Left cardiac atrium (tissue), 4 donors: Measurements from ENCODE around the gene CNTN5. TPM values are rescaled to one million over a fixed set of nuclear protein-coding genes. Genes with fewer than 3 reads are reported as not detected.

Experiments used
- ATAC-seq, 2 donors: fragments of 200-7000 bp; cut with Tn5 transposase; one replicate each; pipeline ENCODE4 v1.9.1; 2020; ENCODE audit warnings: mild to moderate bottlenecking in 2 of 2, moderate library complexity in 2 of 2
- DNase-seq: peaks from one replicate; pipeline ENCODE4 v3.0.0-alpha.2; 2020
- intact Hi-C, 2 donors: fragments of 100-400 bp; cut with DNase I; formaldehyde crosslinking; loops; one replicate each; pipeline versions ENCODE4 v1.14.1 to v1.15.1; 2022 to 2023
- total RNA-seq, 2 donors: library from RNA; stranded (reverse); fragmentation: NEBNext Ultra II Directional; extraction: Animal tissue kit (Norgen Biotek cat#: 25700); gene quantifications; one replicate each; pipeline ENCODE4 v1.2.1, GENCODE V29; 2021
- donor health status: DM: no; HTN: yes; CAD: no.
- donor health status: DM: no; HTN: yes; CAD: no; lungs with severe emphysema.
- donor health status: DM: yes; HTN: yes; CAD: no.
- donor health status: Dilated cardiomyopathy.

Gene CNTN5
- total RNA-seq, 2 donors from 2014 or later = 0.34 TPM; not detected in 1

- ATAC-seq (peak in 1 of 2 donors; percentile 71), DNase-seq (no peak)
- intact Hi-C loops = no loop called here
Observed at GRCh38 chr11:99351624-99352023, 330.9 kb downstream of the CNTN5 start.

DNA sequence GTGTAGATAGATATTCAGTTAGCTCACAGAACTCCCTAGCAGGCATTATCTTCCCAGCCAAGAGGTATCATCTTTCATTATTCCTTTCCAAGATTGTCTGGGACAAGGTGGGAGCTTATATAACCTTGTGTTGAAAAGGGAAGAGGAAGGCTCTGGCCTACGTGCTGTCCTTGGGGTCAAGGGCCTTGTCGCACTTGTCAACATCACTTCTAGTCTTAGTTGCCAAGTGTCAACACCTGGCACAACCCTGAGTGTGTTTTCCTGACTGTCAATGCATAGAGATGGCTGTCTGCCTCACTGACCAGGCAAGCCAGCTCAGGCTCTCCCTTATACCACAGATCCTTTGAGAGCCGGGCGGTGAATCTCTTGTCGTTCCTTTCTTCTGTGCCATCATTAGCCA lies 331.9 kb downstream of the CNTN5 start:
- ATAC-seq (peak; percentile 71 to 94), DNase-seq (no peak)
- intact Hi-C loops = no loop called here

DNA sequence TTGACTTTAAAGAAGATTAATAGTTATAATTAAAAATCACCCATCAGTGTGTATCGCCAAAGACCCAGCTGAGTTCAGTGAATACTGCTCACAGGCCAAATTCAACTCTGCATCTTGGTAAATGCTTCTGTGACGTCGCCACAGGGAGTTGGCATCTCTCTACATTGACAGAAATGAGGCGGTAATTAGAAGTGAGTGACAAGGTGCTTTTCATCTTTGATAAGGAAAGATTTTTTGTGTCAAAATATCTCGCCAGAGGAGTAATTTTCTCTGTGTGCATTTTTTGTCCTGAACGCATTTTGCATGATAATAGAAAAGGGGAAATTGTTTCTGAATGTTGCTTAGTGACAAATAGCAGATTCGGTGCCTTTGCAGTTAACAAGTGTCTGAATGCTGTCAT lies 345.8 kb downstream of the CNTN5 start:
- intact Hi-C loops = no loop called here
- DNase-seq (no peak), ATAC-seq (no peak)

GRCh38 chr11:99368583-99368982 lies 347.8 kb downstream of the CNTN5 start:
- intact Hi-C loops = no loop called here
- DNase-seq (no peak), ATAC-seq (peak in 1 of 2 donors; percentile 23)

DNA sequence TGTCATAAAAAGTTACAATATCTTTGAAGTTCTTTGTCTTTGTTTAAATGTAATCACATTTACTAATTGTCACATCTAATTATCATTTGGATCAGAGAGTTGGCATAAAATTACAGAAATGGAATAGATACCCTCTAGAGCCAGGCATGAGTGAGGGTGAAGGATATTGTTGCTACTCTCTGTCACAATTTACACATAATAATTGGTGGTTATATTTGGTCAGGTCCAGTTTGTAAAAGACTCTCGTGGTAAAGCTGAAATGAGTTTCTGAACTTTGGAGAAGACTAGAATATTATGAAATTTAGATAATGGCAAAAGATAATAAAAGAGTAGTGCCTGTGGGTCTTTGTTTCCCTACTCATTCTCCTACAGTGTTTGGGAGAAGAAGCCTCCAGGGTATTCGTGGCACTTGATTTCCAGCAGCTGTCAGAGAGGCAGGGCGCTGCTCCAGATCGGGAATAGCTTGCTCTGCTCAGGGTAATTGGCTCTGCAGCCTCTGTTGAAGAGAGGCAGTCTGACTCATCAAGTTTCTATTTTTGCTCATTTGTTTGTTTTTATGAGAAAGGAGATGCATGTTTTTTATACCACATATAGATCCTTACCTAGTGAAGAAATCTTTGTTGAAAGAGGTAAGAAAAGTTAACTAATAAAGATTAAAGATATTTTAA lies 349.9 kb downstream of the CNTN5 start:
- peak; percentile 45 for DNase-seq
- intact Hi-C loops = no loop called here

GRCh38 chr11:99371257-99371656 lies 350.5 kb downstream of the CNTN5 start:
- DNase-seq (no peak), ATAC-seq (no peak)
- intact Hi-C loops = no loop called here

More for the DNA sequence above, 349.9 kb downstream of the CNTN5 start:
- ATAC-seq = peak; percentile 93 to 96

GRCh38 chr11:99376463-99376862 lies 355.7 kb downstream of the CNTN5 start:
- ATAC-seq (no peak), DNase-seq (no peak)
- intact Hi-C loops = no loop called here

GRCh38 chr11:99383648-99384245 lies 363.0 kb downstream of the CNTN5 start:
- intact Hi-C loops = no loop called here
- no peak for DNase-seq
- ATAC-seq = no peak

GRCh38 chr11:99391245-99391644 lies 370.5 kb downstream of the CNTN5 start:
- intact Hi-C loops = no loop called here
- DNase-seq = no peak
- ATAC-seq = no peak

GRCh38 chr11:99406345-99406744 lies 385.6 kb downstream of the CNTN5 start:
- intact Hi-C loops = no loop called here
- DNase-seq (no peak), ATAC-seq (no peak)

DNA sequence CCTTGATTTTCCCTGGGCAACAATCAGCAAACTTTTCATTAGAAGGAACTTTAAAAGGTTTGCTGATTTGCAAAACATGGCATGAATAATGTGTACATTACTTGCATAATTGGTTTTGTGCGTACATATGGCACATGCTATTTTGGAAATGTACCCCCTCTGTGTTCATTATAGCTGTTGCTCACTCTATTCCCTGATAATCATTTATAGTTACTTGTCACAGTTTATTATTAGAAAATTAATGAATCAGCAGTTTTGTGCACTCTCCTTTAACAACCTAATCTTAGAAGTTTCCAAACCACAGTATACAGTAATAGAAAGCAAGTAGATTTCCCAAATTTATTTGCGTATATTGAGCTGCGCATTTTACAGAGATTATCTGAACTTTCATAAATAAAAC lies 389.9 kb downstream of the CNTN5 start:
- intact Hi-C loops = no loop called here
- DNase-seq (no peak), ATAC-seq (no peak)

- intact Hi-C loops = no loop called here
- no peak for ATAC-seq
- DNase-seq = no peak
Observed at GRCh38 chr11:99418927-99419720, 398.4 kb downstream of the CNTN5 start.

- intact Hi-C loops = no loop called here
- ATAC-seq = no peak
- DNase-seq = no peak
Observed at GRCh38 chr11:99419991-99420390, 399.2 kb downstream of the CNTN5 start.

GRCh38 chr11:99422581-99423427 lies 402.1 kb downstream of the CNTN5 start:
- DNase-seq (no peak), ATAC-seq (no peak)
- intact Hi-C loops = no loop called here

DNA sequence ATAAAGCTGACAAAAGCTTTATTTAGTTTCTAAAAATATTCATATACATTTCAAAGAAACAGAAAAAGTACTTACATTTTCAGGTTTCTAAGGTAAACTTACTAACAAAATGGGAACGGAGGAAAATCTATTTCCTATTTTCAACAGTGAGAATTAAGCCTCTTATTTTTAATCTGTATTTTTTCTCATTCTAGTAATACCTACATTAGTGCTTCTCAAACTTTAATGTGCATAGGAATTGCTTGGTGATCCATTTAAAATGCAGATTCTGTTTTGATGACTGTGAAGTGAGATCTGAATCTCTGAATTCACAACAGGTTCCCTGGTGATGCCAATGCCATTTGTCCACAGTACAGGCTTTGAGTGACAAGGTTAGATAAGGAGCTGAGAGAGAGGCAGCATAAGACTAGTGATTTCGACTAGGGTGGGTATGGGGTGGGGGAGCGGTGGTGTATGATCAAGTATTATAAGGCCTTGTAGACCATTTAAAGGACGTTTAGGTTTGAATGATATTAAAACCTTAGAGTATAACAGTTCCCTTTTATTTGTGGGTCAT lies 402.8 kb downstream of the CNTN5 start:
- DNase-seq (no peak), ATAC-seq (no peak)
- intact Hi-C loops = no loop called here

DNA sequence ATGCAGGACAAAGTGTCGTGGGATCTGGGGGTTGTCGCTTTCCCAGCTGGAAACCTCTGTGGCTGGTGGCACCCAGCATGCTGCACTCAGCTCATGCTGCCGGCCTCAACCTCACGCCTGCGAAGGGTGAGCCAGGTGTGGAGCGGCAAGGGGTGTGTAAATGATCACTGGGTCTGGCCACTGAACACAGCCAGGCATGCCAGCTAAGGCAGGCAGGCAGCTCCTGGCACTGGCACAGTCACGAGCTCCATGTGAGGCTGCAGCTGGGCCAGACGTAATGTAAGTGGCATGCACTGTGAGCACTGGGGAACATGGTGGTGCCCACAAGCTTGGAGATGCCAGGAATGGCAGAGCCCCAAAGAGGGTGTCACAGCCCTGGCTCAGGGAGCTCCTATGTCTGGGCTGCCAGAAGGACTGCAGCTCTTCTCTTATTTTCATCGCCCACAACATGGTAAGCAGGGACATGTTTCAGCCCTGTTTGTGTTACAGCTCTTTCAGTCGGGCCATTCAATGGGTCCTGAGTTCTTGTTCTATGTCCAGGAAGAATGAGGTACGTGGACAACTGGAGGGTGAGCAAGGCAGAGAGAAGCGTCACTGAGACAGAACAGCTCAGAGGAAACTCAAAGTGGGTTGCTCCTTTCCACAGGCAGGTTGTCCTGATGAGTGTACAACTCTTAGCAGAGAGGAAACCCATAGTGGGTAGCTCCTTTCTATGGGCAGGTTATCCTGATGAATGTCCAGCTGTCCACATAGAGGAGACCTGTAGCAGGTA lies 403.8 kb downstream of the CNTN5 start:
- ATAC-seq (peak; percentile 22 to 74), DNase-seq (peak; percentile 29)
- intact Hi-C loops = no loop called here

GRCh38 chr11:99425596-99425995 lies 404.8 kb downstream of the CNTN5 start:
- intact Hi-C loops = no loop called here
- no peak for DNase-seq
- no peak for ATAC-seq

GRCh38 chr11:99432677-99433076 lies 411.9 kb downstream of the CNTN5 start:
- intact Hi-C loops = no loop called here
- no peak for DNase-seq
- ATAC-seq = no peak
